Suprapubic skin (tissue), 3 donors: ENCODE data around the gene SLC22A23.

Experiments
- CTCF ChIP-seq, 2 donors: fragments of 200-600 bp in 1 of 2; fragments of 450-650 bp in 1 of 2; sonication (generic) in 1 of 2; IDR thresholded peaks; one replicate each; pipeline ENCODE4 v1.5.1; 2016 to 2019; ENCODE audit warnings: antibody characterized with exemption in 2 of 2, mild to moderate bottlenecking in 1 of 2, moderate library complexity in 1 of 2
- POLR2A ChIP-seq, 2 donors: fragments of 450-650 bp; IDR thresholded peaks; one replicate each; pipeline ENCODE4 v1.6.1; 2017; ENCODE audit warnings: antibody characterized with exemption in 2 of 2, mild to moderate bottlenecking in 2 of 2, moderate library complexity in 2 of 2

GRCh38 chr6:3500262-3501014, 43.6 kb upstream of the SLC22A23 start:
- TF ChIP-seq CTCF (IDR thresholded peaks at IDR 0.05) (no peak), POLR2A (IDR thresholded peaks at IDR 0.05) (no peak)
